ENCODE data around the gene GGT7. TPM values are rescaled to one million over a fixed set of nuclear protein-coding genes. Genes with fewer than 3 reads are reported as not detected.
A peak's percentile ranks its signal among the peaks of the same experiment; 100 is the strongest.

The GGT7 gene
- total and polyA plus RNA-seq, 2 of the 4 experiments (the other 2 are of a cell fraction), result 3.4 to 25.9 TPM

DNA sequence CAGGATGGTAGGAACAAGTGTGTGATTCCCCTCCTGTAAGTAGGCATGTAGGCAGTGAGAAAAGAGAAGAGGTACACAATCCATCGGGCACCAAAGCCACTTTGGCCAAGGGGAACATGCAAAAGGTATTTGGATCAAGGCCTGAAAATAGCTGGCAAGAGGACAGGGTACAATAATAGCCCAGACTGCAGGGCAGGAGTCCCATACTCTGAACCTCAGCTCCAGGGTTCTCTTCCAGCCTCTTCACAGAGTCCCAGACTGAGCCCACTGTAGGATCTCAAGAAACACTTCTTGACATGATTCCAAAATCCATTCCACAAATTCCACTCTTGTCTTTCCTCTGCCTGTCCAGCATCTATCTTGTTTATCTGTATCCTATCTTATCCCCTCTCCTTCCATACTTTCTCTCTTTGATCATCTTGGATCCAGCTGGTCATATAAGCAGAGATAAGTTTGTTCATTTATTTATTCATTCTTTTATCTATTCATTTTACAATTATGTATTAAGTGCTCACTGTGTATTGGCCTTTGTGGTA is 23.5 kb upstream of the GGT7 start:
- Histone ChIP-seq H3K56ac (ENCODE audit: extremely low read depth, insufficient read depth, low read length) (no peak overlapping the region), H2BK5ac (ENCODE audit: low read depth, low read length, poor library complexity, severe bottlenecking) (peak overlapping the region; percentile 69), H3K4me3 (ENCODE audit: insufficient read depth, low read depth, low read length) (no peak overlapping the region), H3K79me1 (ENCODE audit: low read depth in 1 of 2, low read length in 2 of 2) (peaks cover 7 to 27% of the 10 kb centered on the region in 2 experiments; a peak in 3 of 4 replicates), H4K20me1 (ENCODE audit: insufficient read depth, low read length) (peaks cover 3% of the 10 kb centered on the region; the same call in 1 of the 2 replicates), H3K4me2 (ENCODE audit: low read depth, low read length) (peak overlapping the region; percentile 3; the same call in 1 of the 2 replicates), H4K91ac (ENCODE audit: insufficient read depth, low read depth, low read length) (peak overlapping the region; percentile 31; the same call in 1 of the 2 replicates), H3K27me3 (ENCODE audit: control insufficient read depth, insufficient read depth, low read length) (no peaks in the 10 kb centered on the region), H3K14ac (replicated peaks; ENCODE audit: low read depth, low read length) (peak overlapping the region; percentile 75), H2BK15ac (ENCODE audit: low read depth, low read length) (peak overlapping the region; percentile 79; the same call in 2 of the 3 replicates), H3K27ac (ENCODE audit: insufficient read depth, low read length) (peak overlapping the region; percentile 31; the same call in 1 of the 2 replicates), H2AK9ac (replicated peaks; ENCODE audit: low read depth, low read length, poor library complexity) (no peak overlapping the region), H2BK20ac (ENCODE audit: low read depth, low read length) (peak overlapping the region; percentile 81), H3K18ac (ENCODE audit: low read depth, low read length) (peak overlapping the region; percentile 4), H3K9ac (ENCODE audit: low read depth, low read length) (no peak overlapping the region), H3K4me1 (ENCODE audit: control insufficient read depth, insufficient read depth, low read length) (peaks cover 12% of the 10 kb centered on the region), H4K8ac (ENCODE audit: low read depth in 2 of 2, low read length in 2 of 2) (no peak overlapping the region; a peak in 1 of 4 replicates), H3K4ac (ENCODE audit: low read depth, low read length) (peak overlapping the region; percentile 51), H3K9me3 (ENCODE audit: control insufficient read depth, insufficient read depth, low read length) (no peaks in the 10 kb centered on the region), H2AK5ac (ENCODE audit: low read depth, low read length) (peak overlapping the region; percentile 79; the same call in 1 of the 2 replicates), H2AFZ (replicated peaks; ENCODE audit: low read length, poor library complexity) (no peak overlapping the region), H4K5ac (ENCODE audit: low read depth, low read length) (0 out of 2 replicates have a peak overlapping the region, but pooled peaks have one; percentile 33), H2BK120ac (ENCODE audit: low read depth, low read length) (peak overlapping the region; percentile 66), H3K9me1 (ENCODE audit: insufficient read depth, low read length) (peaks cover 4% of the 10 kb centered on the region), H3K36me3 (ENCODE audit: control insufficient read depth, insufficient read depth, low read length) (no peaks in the 10 kb centered on the region), H3K23ac (ENCODE audit: low read depth, low read length) (no peak overlapping the region)
- in situ Hi-C loops (cut with MboI; ENCODE audit: low sequenced_read_pairs), result no loop called here
- DNase-seq (peak; percentile 74), ATAC-seq (ENCODE audit: low read depth) (peak; percentile 79)
- POLR2A ChIA-PET (ENCODE audit: unreplicated experiment), result interaction anchor here (0.6 kb wide), 1 partner anchor 11 kb away, joined by 4 read pairs; no protein-coding TSS in a partner anchor
- CTCF ChIA-PET, result no interaction called here
- dilution Hi-C loops (cut with HindIII; ENCODE audit: low sequenced_read_pairs, unreplicated experiment), result no loop called here
- intact Hi-C loops (cut with micrococcal nuclease), result no loop called here
- no peak for TF ChIP-seq MAFK (IDR thresholded peaks at IDR 0.05; ENCODE audit: low read depth, low read length)
- no peak for TF ChIP-seq NFE2L2 (IDR thresholded peaks at IDR 0.05; ENCODE audit: low read depth, low read length)
- TF ChIP-seq ELK1 (IDR thresholded peaks at IDR 0.05; ENCODE audit: borderline replicate concordance, low read depth, low read length), result no peak
- TF ChIP-seq CHD1 (IDR thresholded peaks at IDR 0.05; ENCODE audit: low read depth, low read length), result no peak
- TF ChIP-seq RAD21 (IDR thresholded peaks at IDR 0.05; ENCODE audit: low read length), result no peak
- no peak for TF ChIP-seq RCOR1 (IDR thresholded peaks at IDR 0.05; ENCODE audit: insufficient replicate concordance, low read length)
- TF ChIP-seq SMC3 (IDR thresholded peaks at IDR 0.05; ENCODE audit: low read depth, low read length), result no peak
- BruUV-seq (replicated peaks), result no TSS peak
- WGBS, 2 experiments (ENCODE audit: extremely low coverage in 2 of 2, insufficient read length in 1 of 2), result no CpG with 5 or more reads among the region's 1 CpG
